Spleen (tissue), 11 donors: ENCODE results near the gene CRYBG1. TPM values are rescaled to one million over a fixed set of nuclear protein-coding genes. Genes with fewer than 3 reads are reported as not detected.

ENCODE experiments used
- DNase-seq: peaks from one replicate; pipeline ENCODE4 v3.0.0-alpha.2; 2020
- H3K27ac ChIP-seq, 8 donors: fragments of 200-600 bp; sonication (generic) in 7 of 8; 1 replicate in 4 of 8; 2 replicates in 4 of 8; pipeline versions ENCODE4 v1.5.0 to v1.8.0; 2016 to 2021; ENCODE audit warnings: inconsistent platforms in 4 of 8, mild to moderate bottlenecking in 4 of 8, moderate library complexity in 1 of 8
- H3K27me3 ChIP-seq, 7 donors: fragments of 200-600 bp; sonication (generic) in 6 of 7; replicated peaks in 1 of 7; 1 replicate in 4 of 7; 2 replicates in 3 of 7; pipeline versions ENCODE4 v1.5.0 to v1.8.0; 2016 to 2021; ENCODE audit warnings: inconsistent platforms in 3 of 7, mild to moderate bottlenecking in 1 of 7
- H3K36me3 ChIP-seq, 6 donors: fragments of 200-600 bp; sonication (generic) in 5 of 6; 1 replicate in 4 of 6; 2 replicates in 2 of 6; pipeline versions ENCODE4 v1.5.0 to v1.8.0; 2016 to 2021; ENCODE audit warnings: inconsistent platforms in 2 of 6
- H3K4me1 ChIP-seq, 6 donors: fragments of 200-600 bp; sonication (generic) in 5 of 6; 1 replicate in 3 of 6; 2 replicates in 3 of 6; pipeline versions ENCODE4 v1.5.0 to v1.8.0; 2016 to 2021; ENCODE audit warnings: inconsistent platforms in 3 of 6
- H3K4me3 ChIP-seq, 8 donors: fragments of 200-600 bp; sonication (generic) in 7 of 8; 1 replicate in 4 of 8; 2 replicates in 4 of 8; pipeline versions ENCODE4 v1.5.0 to v1.8.0; 2016 to 2021; ENCODE audit warnings: inconsistent platforms in 4 of 8, mild to moderate bottlenecking in 4 of 8, moderate library complexity in 2 of 8
- H3K9me3 ChIP-seq, 8 donors: fragments of 200-600 bp; sonication (generic) in 7 of 8; 1 replicate in 4 of 8; 2 replicates in 4 of 8; pipeline versions ENCODE4 v1.5.0 to v1.8.0; 2016 to 2021; ENCODE audit warnings: inconsistent platforms in 4 of 8
- CTCF ChIP-seq, 11 experiments: fragments of 200-600 bp in 7 of 11; fragments of 450-650 bp in 4 of 11; sonication (generic) in 4 of 11; IDR thresholded peaks in 8 of 11; conservative IDR thresholded peaks in 3 of 11; 1 replicate in 7 of 11; 2 replicates in 4 of 11; pipeline versions ENCODE4 v1.4.0 to v1.8.0; 2016 to 2021; ENCODE audit warnings: antibody characterized with exemption in 11 of 11, inconsistent platforms in 4 of 11, mild to moderate bottlenecking in 1 of 11
- POLR2A ChIP-seq, 3 donors: fragments of 450-650 bp; IDR thresholded peaks; one replicate each; pipeline ENCODE4 v1.5.1; 2017; ENCODE audit warnings: antibody characterized with exemption in 3 of 3, mild to moderate bottlenecking in 1 of 3
- POLR2AphosphoS5 ChIP-seq, 3 donors: sonication (generic); formaldehyde crosslinking; IDR thresholded peaks; one replicate each; pipeline ENCODE4 v1.5.1; 2017; ENCODE audit warnings: antibody characterized with exemption in 3 of 3
- WGBS, 5 donors: extraction: QIAGEN DNeasy Blood & Tissue Kit in 3 of 5; methylation state at CpG; one replicate each; pipeline versions ENCODE4 v1.1.5 to v1.1.7; 2013 to 2018; 5-methylcytosine and 5-hydroxymethylcytosine counted together
- intact Hi-C: fragments of 100-400 bp; cut with DNase I; formaldehyde crosslinking; loops from one replicate; pipeline ENCODE4 v1.15.0; 2023; ENCODE audit warnings: low total_unique reads
- polyA plus RNA-seq, 3 donors: library from polyadenylated mRNA; stranded (reverse); fragments of 200-250 nt; gene quantifications; one replicate each; pipeline ENCODE4 v1.2.1, GENCODE V29; 2013
- total RNA-seq, 7 donors: library from RNA; depleted of rRNA in 3 of 7; stranded (reverse); fragments of >200 nt in 3 of 7; fragmentation: NEBNext Ultra II Directional in 4 of 7; extraction: Animal tissue kit (Norgen Biotek cat#: 25700) in 4 of 7; gene quantifications; one replicate each; pipeline versions ENCODE4 v1.1.0 to v1.2.1, GENCODE V29; 2016 to 2021
- donor health status: healthy with polysubstance abuse.
- donor health status: DM: no; HTN: no; CAD: no; lungs with moderate emphysema.
- donor health status: DM: no; HTN: no; CAD: no.
- donor health status: Bipolar disorder and iron deficiency.
- donor health status: healthy.
- donor health status: DM: no; HTN: no; CAD: no.
- donor health status: DM: yes; HTN: yes; CAD: no.

Gene CRYBG1
- total and polyA plus RNA-seq, 10 donors = 5.6 to 39.1 (median 28.1) TPM

- Histone ChIP-seq H3K27me3 (no peaks in the 10 kb centered on the region), H3K4me3 (no peak overlapping the region), H3K4me1 (peaks cover 0 to 25% (median 0%) of the 10 kb centered on the region in 6 donors), H3K27ac (peak overlapping the region in 2 of 8 donors; percentile 7 to 9), H3K36me3 (peaks cover 0 to 63% (median 3%) of the 10 kb centered on the region in 6 donors), H3K9me3 (no peaks in the 10 kb centered on the region)
- TF ChIP-seq POLR2A (IDR thresholded peaks at IDR 0.05) (no peak), CTCF (IDR thresholded peaks at IDR 0.05 in 8 of 11, conservative IDR thresholded peaks at IDR 0.05 in 3 of 11) (no peak), POLR2AphosphoS5 (IDR thresholded peaks at IDR 0.05) (no peak)
- no peak for DNase-seq
- WGBS, 5 donors = 51 to 71% (median 62%) methylated on average over 3 of the region's 3 CpGs
- intact Hi-C loops = no loop called here
Observed at GRCh38 chr6:106614592-106615257, 254.2 kb downstream of the CRYBG1 start.

GRCh38 chr6:106617302-106617701 lies 256.8 kb downstream of the CRYBG1 start:
- DNase-seq = no peak
- Histone ChIP-seq H3K4me1 (peaks cover 0 to 23% (median 0%) of the 10 kb centered on the region in 6 donors), H3K4me3 (no peak overlapping the region), H3K27ac (no peak overlapping the region), H3K27me3 (no peaks in the 10 kb centered on the region), H3K36me3 (peaks cover 0 to 65% (median 8%) of the 10 kb centered on the region in 6 donors), H3K9me3 (no peaks in the 10 kb centered on the region)
- TF ChIP-seq CTCF (IDR thresholded peaks at IDR 0.05 in 8 of 11, conservative IDR thresholded peaks at IDR 0.05 in 3 of 11) = no peak
- intact Hi-C loops = no loop called here

GRCh38 chr6:106617857-106618256 lies 257.3 kb downstream of the CRYBG1 start:
- Histone ChIP-seq H3K9me3 (no peaks in the 10 kb centered on the region), H3K27me3 (no peaks in the 10 kb centered on the region), H3K4me1 (peaks cover 0 to 22% (median 0%) of the 10 kb centered on the region in 6 donors), H3K4me3 (no peak overlapping the region), H3K36me3 (peaks cover 0 to 69% (median 8%) of the 10 kb centered on the region in 6 donors), H3K27ac (no peak overlapping the region)
- no peak for DNase-seq
- no peak for TF ChIP-seq POLR2A (IDR thresholded peaks at IDR 0.05)
- TF ChIP-seq CTCF (IDR thresholded peaks at IDR 0.05 in 8 of 11, conservative IDR thresholded peaks at IDR 0.05 in 3 of 11) = no peak
- TF ChIP-seq POLR2AphosphoS5 (IDR thresholded peaks at IDR 0.05) = no peak
- 89 to 95% (median 91%) methylated on average over 1 of the region's 1 CpG for WGBS, 5 donors
- intact Hi-C loops = no loop called here

- Histone ChIP-seq H3K36me3 (peaks cover 0 to 64% (median 8%) of the 10 kb centered on the region in 6 donors), H3K9me3 (no peaks in the 10 kb centered on the region), H3K27ac (no peak overlapping the region), H3K27me3 (no peaks in the 10 kb centered on the region), H3K4me1 (peaks cover 0 to 17% (median 0%) of the 10 kb centered on the region in 6 donors), H3K4me3 (no peak overlapping the region)
- no peak for DNase-seq
- WGBS, 5 donors = 54 to 76% (median 68%) methylated on average over 3 of the region's 3 CpGs
- TF ChIP-seq CTCF (IDR thresholded peaks at IDR 0.05 in 8 of 11, conservative IDR thresholded peaks at IDR 0.05 in 3 of 11) (no peak), POLR2A (IDR thresholded peaks at IDR 0.05) (no peak)
- intact Hi-C loops = no loop called here
Observed at GRCh38 chr6:106618324-106618723, 257.8 kb downstream of the CRYBG1 start.
